Measurements from ENCODE around the gene ZNF234.
"Not testable (repeated sequence)": the region's sequence is repeated elsewhere in the genome, so short reads cannot be mapped to it uniquely, and the experiment has no call there.

Gene ZNF234

DNA sequence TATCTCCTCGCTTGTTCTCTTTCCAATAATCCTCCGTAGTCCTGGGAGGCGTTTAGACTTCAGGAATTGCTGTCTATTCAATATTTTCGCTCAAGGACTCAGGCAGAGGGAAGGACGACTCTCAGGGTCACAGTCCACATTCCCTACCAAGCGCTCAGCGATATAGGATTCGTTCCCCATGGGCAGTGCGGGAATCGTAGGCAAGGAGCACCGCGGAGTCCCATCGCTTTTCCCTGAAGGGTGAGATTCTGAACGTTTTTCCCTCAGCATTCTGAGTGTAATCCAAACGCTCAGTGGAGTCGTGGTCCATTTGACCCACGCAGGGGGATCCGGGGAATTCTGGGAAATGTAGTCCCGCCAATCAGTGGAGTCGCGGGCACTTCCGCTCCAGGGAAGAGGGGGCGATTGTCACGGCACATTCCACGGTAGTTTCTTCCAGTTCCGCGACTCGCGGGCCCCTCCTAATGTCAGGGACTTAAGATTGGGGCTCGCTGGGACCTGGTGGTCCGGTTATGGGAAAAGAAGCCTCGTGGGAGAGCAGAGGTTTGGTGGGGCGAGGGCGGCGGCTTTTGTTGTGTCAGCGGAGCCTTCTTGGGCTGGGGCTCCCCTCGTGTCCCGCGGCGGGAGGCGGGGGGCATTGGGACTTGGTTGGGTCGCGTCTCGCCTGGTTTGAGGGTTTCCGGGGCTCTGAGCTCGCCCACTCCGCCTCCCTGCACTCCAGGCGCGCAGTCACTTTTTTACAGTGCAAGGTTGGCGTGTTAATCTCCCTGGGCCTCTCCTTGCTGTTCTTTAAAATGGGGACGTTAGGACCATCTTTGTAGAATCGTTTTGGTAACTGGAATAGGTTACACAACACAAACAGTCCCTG lies at the start of gene ZNF234:
TSS of gene ZNF234 (plus strand) at position 364 of the 868 bp plus-strand sequence. CDS start 3,079 bp downstream, outside the sequence.
- DNase-seq (ENCODE audit: low spot score) = peak; percentile 95

DNA sequence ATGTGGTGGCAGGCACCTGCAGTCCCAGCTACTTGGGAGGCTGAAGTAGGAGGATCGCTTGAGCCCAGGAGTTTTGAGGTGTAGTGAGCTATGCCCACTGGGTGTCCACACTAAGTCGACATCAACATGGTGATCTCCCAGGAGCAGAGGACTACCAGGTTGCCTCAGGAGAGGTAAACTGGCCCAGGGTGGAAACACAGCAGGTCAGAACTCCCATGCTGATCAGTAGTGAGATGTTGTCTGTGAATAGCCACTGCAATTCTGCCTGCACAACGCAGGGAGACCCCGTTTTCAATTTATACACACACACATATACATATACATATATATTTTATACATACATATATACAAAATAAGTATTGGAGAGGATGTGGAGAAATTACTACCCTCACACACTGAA lies 49.2 kb upstream of the ZNF234 start:
- DNase-seq (ENCODE audit: low spot score) = no peak

DNA sequence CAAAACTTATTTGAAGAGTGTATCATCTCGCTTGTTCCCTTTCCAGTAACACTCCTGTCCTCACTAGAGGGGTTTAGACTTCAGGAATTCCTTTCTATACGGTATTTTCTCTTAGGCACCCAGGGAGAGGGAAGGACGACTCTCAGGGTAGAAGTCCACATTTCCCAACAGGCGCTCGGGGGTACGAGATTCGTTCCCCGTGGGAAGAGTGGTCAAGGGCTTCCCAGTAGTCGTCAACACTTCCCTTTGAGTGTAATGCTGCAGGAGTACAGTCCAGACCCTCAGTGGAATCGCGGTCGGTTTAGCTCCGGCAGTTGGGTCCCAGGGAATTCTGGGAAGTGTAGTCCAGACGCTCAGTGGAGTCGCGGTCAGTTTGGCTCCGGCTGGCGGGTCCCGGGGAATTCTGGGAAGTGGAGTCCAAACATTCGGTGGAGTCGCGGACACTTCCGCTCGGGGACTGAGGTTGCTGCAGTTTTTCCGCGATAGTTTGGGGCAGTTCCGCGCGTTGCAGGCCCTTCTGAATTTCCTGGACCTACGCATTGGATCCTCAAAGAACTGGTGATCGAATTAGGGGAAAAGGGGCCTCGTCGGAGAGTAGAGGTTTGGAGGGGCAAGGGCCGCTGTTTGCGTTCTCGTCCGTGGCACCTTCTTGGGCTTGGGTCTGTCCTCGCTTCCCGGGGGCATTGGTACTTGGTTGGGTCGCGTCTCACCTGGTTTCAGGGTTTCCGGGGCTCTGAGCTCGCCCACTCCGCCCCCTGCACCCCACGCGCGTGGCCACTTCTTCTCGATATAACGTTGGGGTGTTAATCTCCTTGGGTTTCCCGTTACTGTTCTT lies 47.2 kb upstream of the ZNF234 start, which contains the start of gene ZNF224:
TSS of gene ZNF224 (plus strand) at position 431 of the 835 bp plus-strand sequence. CDS start 3,513 bp downstream, outside the sequence.
- peak; percentile 93 for DNase-seq (ENCODE audit: low spot score)

DNA sequence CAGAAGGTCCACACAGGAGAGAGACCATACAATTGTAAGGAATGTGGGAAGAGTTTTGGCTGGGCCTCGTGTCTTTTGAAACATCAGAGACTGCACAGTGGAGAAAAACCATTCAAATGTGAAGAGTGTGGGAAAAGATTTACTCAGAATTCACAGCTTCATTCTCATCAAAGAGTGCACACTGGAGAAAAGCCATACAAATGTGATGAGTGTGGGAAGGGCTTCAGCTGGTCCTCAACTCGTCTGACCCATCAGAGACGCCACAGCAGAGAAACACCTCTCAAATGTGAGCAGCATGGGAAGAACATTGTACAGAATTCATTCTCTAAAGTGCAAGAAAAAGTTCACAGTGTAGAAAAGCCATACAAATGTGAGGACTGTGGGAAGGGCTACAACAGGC lies 33.6 kb upstream of the ZNF234 start:
- no peak for DNase-seq (ENCODE audit: low spot score)

DNA sequence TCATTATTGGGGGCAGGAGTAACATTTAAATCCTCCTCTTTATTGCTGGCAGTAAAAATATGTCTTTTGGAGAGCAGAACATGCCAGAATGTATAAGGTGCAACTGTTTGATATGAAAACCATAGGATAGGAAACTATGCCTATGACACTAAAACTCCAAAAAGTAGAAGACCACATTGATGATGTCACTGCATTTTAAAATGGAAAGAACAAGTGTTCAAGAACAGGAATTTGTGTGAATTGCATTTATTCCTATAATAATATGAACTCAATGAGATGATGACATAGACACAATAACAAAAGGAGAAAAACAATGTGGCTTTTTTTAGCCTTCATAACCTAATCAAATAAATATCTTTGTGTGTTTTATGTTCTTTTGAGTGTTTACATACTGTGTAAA lies 31.9 kb upstream of the ZNF234 start:
- DNase-seq (ENCODE audit: low spot score) = no peak

DNA sequence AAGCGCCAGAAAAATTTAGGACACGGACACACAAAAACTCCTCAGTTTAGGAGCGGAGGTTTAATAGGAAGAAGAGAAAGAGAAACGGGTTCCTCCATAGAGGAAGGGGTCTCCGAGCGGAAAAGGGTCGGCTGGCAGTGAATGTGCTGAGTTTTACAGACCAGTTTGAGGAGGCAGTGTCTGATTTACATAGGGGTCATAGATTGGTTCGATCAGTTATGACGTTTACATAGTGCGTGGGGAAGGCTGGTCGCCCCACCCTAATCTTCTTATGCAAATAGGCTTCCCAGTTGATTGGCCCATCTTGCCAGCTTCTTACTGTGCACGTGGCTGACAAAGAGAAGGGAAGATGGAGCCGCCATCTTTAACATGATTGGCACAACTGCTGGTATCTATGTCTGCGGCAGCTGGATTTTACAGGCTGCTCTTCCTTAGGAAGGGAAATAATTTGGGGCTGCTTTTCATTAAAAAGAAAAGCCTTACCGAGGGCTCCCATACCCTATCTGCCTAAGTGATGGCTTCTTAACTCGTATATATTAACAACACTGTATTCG lies 29.4 kb upstream of the ZNF234 start:
- DNase-seq (ENCODE audit: low spot score) = peak; percentile 33

DNA sequence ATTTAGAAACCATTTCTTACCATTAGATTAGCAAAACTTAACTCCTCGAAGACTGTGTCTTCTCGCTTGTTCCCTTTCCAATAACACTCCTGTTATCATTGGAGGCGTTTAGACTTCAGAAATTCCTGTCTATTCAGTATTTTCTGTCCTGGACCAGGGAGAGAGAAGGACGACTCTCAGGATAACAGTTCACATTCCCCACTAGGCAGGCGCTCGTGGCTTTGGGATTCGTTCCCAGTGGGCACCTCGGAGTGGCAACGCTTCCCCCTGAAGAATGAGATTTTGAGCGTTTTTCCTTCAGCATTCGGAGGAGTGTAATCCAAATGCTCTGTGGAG lies 28.6 kb upstream of the ZNF234 start:
- no peak for DNase-seq (ENCODE audit: low spot score)

DNA sequence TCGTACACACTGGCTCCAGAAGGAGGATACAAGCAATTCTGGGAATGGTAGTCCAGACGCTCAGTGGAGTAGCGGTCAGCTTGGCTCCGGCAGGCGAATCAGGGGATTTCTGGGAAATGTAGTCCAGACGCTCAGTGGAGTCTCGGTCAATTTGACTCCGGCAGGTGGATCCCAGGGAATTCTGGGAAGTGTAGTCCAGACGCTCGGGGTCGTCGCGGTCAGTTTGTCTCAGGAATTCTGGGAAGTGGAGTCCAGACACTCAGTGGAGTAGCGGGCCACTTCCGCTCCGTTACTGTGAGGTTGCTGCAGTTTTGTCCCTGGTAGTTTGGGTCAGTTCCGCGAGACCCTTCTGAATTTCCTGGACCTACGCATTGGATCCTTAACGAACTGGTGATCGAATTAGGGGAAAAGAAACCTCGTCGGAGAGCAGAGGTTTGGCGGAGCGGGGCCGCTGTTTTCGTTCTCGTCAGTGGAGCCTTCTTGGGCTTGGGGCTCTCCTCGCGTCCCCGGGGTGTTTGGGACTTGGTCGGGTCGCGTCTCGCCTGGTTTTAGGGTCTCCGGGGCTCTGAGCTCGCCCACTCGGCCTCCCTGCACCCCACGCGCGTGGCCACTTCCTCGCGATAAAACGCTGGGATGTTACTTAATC lies 28.1 kb upstream of the ZNF234 start, which contains the start of gene ZNF225:
TSS of gene ZNF225 (plus strand) at position 262 of the 646 bp plus-strand sequence. CDS start 2,429 bp downstream, outside the sequence.
- peak; percentile 92 for DNase-seq (ENCODE audit: low spot score)

DNA sequence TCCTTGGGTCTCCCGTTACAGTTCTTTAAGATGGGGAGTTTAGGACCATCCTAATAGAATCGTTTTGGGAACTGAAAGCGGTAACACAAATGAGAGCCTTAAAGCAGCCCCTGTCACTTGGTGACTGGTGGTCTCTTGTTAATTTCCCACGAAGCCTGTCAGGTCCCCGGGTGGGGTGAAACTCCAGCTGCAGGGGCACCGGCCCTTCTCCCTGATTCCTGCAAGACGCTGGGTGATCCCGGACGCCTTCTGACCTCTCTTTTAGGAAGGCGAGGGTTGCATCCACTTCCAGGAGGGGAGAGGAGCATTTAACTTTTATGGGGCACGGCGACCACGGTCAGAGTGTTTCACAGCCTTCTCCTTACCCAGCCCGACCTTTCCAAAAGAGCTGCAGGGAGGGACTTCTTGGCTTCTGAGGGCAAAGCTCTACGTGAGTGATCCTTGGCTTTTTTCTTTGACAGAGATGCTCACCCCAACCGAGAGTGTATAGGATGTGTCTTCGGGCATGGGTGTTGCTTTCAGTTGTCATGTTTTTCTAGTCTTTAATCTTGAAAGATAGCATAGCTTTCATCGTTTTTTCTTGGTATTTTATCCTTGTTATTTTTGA lies 27.5 kb upstream of the ZNF234 start:
- DNase-seq (ENCODE audit: low spot score) = peak; percentile 33

DNA sequence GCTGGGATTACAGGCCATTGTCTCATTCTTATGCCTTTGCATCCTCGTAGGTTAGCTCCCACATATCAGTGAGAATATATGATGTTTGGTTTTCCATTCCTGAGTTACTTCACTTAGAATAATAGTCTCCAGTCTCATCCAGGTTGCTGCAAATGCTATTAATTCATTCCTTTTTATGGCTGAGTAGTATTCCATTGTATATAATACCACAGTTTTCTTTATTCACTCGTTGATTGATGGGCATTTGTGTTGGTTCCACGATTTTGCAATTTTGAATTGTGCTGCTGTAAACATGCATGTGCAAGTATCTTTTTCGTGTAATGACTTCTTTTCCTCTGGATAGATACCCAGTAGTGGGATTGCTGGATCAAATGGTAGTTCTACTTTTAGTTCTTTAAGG lies 20.2 kb upstream of the ZNF234 start:
- DNase-seq (ENCODE audit: low spot score) = not testable (repeated sequence)

DNA sequence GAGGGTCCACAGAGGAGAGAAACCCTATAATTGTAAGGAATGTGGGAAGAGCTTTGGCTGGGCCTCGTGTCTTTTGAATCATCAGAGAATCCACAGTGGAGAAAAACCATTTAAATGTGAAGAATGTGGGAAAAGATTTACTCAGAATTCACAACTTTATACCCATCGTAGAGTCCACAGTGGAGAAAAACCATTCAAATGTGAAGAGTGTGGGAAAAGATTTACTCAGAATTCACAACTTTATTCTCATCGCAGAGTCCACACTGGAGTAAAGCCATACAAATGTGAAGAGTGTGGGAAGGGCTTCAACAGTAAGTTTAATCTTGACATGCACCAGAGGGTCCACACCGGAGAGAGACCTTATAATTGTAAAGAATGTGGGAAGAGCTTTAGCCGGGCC lies 9.4 kb upstream of the ZNF234 start:
- DNase-seq (ENCODE audit: low spot score) = no peak

DNA sequence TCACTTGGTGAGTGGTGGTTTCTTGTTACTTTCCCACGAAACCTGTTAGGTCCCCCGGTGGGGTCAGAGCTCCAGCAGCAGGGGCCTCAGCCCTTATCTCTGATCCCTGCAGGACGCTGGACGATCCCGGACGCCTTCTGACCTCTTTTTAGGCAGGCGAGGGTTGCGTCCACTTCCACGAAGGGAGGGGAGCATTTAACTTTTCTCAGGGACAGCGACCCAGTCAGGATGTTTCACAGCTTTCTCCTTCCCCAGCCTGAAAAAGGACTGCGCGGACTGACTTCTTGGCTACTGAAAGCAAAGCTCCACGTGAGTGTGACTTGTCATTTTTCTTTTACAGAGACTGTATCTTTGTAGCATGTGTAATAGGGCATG lies 692 bp downstream of the ZNF234 start:
- DNase-seq (ENCODE audit: low spot score) = peak; percentile 32

DNA sequence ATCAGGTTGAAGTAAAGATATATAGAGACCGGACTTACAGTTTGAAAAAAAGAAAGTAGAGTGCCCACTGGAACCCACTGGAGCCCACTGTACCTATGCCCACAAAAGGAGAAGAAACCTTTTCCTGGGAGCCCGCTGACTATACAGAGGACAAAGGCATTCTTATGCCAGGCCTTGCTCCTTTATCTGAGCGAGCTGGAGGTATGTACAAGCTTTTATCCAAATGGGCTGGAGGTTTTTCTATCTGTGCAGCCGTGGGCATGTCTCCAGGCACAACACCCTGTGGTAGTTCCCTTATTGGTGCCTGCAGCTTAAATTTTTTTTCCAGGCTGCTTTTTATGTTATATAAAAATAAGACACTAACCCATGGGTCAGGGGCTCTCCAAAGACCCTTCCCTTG lies 8.4 kb downstream of the ZNF234 start:
- no peak for DNase-seq (ENCODE audit: low spot score)

DNA sequence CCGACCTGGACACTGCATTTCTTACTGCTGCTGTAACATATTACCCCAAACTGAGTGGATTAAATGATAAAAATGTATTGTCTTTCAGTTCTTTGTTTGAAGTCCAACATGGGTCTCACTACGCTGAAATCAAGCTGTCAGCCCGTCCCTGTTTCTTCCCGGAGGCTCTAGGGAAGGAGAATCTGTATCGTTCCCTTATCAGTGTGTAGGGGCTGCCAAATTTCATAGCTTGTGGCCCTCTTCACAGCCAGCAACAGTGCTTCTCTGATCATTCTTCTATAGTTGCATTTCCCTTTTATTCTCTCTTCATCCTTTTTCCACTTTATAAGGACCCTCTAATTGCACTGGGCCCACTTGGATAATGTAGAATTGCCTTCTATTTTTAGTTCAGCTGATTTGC lies 10.1 kb downstream of the ZNF234 start:
- no peak for DNase-seq (ENCODE audit: low spot score)

DNA sequence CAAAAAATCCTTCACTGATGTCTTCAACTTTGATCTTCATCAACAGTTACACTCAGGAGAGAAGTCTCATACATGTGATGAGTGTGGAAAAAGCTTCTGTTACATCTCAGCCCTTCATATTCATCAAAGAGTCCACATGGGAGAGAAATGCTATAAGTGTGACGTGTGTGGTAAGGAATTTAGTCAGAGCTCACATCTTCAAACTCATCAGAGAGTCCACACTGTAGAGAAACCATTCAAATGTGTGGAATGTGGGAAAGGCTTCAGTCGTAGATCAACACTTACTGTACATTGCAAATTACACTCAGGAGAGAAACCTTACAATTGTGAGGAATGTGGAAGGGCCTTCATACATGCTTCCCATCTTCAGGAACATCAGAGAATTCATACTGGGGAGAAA lies 15.1 kb downstream of the ZNF234 start:
- no peak for DNase-seq (ENCODE audit: low spot score)

DNA sequence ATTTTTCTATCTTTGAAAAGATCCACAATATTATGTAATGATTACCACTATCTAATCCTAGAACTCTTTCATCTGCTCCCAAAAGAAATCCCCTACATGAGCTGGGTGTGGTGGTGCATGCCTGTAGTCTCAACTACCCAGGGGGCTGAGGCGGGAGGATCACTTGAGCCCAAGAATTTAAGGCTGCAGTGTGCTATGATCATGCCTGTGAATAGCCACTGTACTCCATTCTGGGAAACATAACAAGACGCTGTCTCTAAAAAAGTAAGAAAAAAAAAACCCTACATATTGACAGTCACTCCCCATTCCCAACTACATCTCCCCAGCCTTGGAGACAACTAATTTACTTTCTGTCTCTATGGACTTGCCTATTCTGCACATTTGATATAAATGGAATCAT lies 22.4 kb downstream of the ZNF234 start:
- no peak for DNase-seq (ENCODE audit: low spot score)

DNA sequence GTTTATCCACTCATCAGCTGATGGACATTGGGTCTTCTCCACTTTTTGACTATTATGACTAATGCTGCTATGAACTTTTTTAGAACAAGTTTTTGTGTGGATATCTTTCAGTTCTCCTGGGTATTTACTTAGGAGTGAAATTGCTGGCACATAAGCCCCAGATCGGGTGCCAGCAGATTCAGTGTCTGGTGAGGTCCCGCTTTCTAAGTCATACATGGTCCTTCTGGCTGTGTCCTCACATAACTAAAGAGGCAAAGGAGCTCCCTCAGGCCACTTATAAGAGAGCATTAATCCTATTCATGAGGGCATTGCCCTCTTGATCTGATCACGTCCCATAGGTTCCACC lies 22.9 kb downstream of the ZNF234 start:
- DNase-seq (ENCODE audit: low spot score) = no peak

DNA sequence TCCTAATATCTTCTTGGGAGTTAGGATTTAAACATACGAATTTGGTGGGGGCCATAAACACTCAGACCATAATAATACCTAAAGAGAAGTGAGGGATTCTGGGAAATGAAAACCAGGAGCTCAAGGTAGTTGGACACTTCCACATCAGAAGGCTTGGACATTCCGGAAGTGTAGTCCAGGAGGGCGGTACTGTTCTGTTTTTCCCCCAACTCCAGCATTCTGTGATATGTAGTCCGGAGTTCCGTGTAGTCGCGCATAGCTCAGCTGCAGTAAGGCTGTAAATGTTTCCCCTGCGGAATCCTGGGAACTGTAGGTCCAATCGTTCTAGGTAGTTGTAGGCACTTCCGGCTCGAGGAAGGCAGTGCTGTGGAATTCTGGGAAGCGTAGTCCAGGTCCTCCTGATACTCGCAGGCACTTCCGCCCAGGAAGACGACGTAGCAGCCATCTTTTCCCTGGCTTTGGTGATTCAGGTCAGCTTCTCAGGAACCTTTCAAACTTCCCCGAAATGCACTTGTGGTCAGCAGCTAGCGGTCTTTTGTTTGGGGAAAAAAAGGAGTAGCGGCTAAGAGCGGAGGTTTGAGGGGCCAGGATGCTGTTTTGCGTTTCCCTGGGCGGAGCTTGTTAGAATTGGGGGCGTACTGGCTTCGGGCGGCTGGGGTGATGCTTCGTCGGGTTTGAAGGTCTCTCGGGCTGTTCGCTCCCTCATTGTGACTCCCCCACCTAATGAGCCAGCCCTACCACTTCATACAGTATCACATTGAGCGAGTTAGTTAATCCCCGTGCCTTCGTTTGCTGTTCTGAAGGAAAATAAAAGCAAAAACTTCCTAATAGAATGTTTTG lies 23.5 kb downstream of the ZNF234 start, which contains the start of gene ZNF226:
TSS of gene ZNF226 (plus strand) at position 428 of the 840 bp plus-strand sequence. CDS start 4,981 bp downstream, outside the sequence.
- peak; percentile 93 for DNase-seq (ENCODE audit: low spot score)

DNA sequence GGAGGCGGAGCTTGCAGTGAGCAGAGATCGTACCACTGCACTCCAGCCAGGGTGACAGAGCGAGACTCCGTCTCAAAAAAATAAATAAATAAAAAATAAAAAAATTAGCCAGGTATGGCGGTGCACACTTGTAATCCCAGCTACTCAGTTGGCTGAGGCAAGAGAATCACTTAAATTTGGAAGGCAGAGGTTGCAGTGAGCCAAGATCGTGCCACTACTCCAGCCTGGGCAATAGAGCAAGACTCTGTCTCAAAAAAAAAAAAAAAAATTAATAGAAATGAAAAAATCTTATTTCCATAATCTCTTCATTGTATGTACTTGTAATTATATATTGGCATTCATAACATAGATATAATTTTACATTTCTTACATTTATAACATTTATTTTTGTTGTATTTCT lies 29.3 kb downstream of the ZNF234 start:
- DNase-seq (ENCODE audit: low spot score) = not testable (repeated sequence)

DNA sequence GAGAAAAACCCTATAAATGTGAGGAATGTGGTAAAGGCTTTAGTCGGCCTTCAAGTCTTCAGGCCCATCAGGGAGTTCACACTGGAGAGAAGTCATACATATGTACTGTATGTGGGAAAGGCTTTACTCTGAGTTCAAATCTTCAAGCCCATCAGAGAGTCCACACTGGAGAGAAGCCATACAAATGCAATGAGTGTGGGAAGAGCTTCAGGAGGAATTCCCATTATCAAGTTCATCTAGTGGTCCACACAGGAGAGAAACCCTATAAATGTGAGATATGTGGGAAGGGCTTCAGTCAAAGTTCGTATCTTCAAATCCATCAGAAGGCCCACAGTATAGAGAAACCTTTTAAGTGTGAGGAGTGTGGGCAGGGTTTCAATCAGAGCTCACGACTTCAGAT lies 35.2 kb downstream of the ZNF234 start:
- DNase-seq (ENCODE audit: low spot score) = no peak

DNA sequence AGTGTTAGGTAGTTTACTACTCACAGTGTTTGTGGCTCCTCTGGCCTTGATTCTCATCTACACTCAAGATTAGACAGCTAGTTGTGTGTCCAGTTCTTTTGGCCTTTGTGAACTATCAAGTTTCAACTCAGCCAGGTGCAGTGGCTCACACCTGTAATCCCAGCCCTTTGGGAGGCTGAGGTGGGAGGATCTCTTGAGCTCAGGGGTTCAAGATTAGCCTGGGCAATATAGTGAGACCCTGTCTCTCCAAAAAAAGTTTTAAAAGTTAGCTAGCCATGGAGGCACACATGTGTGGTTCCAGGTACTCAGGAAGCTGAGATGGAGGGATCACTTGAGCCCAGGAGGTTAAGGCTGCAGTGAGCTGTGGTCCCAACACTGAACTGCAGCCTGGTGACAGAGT lies 39.6 kb downstream of the ZNF234 start:
- DNase-seq (ENCODE audit: low spot score) = no peak
